ENCODE data around the gene PLA2G2C. TPM values are rescaled to one million over a fixed set of nuclear protein-coding genes. Genes with fewer than 3 reads are reported as not detected.

The PLA2G2C gene
- total and polyA plus RNA-seq, 2 experiments from 2014 or later = not detected

- DNase-seq (ENCODE audit: low read depth in 1 of 2, low spot score in 1 of 2) = no peak
- no peaks in the 10 kb centered on the region for H3K36me3 ChIP-seq
- H3K27me3 ChIP-seq = no peaks in the 10 kb centered on the region
- H3K4me1 ChIP-seq (ENCODE audit: low read depth) = no peaks in the 10 kb centered on the region
- no peak overlapping the region for H3K4me3 ChIP-seq
- TF ChIP-seq CTCF (IDR thresholded peaks at IDR 0.05; ENCODE audit: low read depth, low read length) = no peak
- H3K27ac ChIP-seq = no peak overlapping the region
- no peaks in the 10 kb centered on the region for H3K9me3 ChIP-seq (ENCODE audit: low read depth)
Measured at GRCh38 chr1:20150969-20151368, 35.3 kb downstream of the PLA2G2C start.

- TF ChIP-seq CTCF (IDR thresholded peaks at IDR 0.05; ENCODE audit: low read depth, low read length) = no peak
Measured at GRCh38 chr1:20150326-20150705, 36.0 kb downstream of the PLA2G2C start.

GRCh38 chr1:20149601-20150325, 36.6 kb downstream of the PLA2G2C start:
- Histone ChIP-seq H3K4me1 (ENCODE audit: low read depth) (no peaks in the 10 kb centered on the region), H3K27me3 (no peaks in the 10 kb centered on the region), H3K4me3 (no peak overlapping the region), H3K36me3 (no peaks in the 10 kb centered on the region), H3K9me3 (ENCODE audit: low read depth) (no peaks in the 10 kb centered on the region), H3K27ac (no peak overlapping the region)
- TF ChIP-seq CTCF (IDR thresholded peaks at IDR 0.05; ENCODE audit: low read depth, low read length) = no peak
- DNase-seq (ENCODE audit: low read depth in 1 of 2, low spot score in 1 of 2) = no peak

More at GRCh38 chr1:20150326-20150705, 36.0 kb downstream of the PLA2G2C start:
- DNase-seq (ENCODE audit: low read depth in 1 of 2, low spot score in 1 of 2) = no peak
- H3K27ac ChIP-seq = no peak overlapping the region
- H3K4me3 ChIP-seq = no peak overlapping the region
- H3K4me1 ChIP-seq (ENCODE audit: low read depth) = no peaks in the 10 kb centered on the region
- H3K36me3 ChIP-seq = no peaks in the 10 kb centered on the region
- H3K9me3 ChIP-seq (ENCODE audit: low read depth) = no peaks in the 10 kb centered on the region
- H3K27me3 ChIP-seq = no peaks in the 10 kb centered on the region

- no peaks in the 10 kb centered on the region for H3K27me3 ChIP-seq
- TF ChIP-seq CTCF (IDR thresholded peaks at IDR 0.05; ENCODE audit: low read depth, low read length) = no peak
- H3K4me1 ChIP-seq (ENCODE audit: low read depth) = no peaks in the 10 kb centered on the region
- no peak overlapping the region for H3K4me3 ChIP-seq
- no peaks in the 10 kb centered on the region for H3K36me3 ChIP-seq
- no peak overlapping the region for H3K27ac ChIP-seq
- no peaks in the 10 kb centered on the region for H3K9me3 ChIP-seq (ENCODE audit: low read depth)
- DNase-seq (ENCODE audit: low read depth in 1 of 2, low spot score in 1 of 2) = no peak
Measured at GRCh38 chr1:20148571-20149500, 37.5 kb downstream of the PLA2G2C start.

GRCh38 chr1:20147846-20148570, 38.3 kb downstream of the PLA2G2C start:
- no peak for DNase-seq (ENCODE audit: low read depth in 1 of 2, low spot score in 1 of 2)
- no peak overlapping the region for H3K4me3 ChIP-seq
- H3K27ac ChIP-seq = no peak overlapping the region
- H3K36me3 ChIP-seq = no peaks in the 10 kb centered on the region
- no peak for TF ChIP-seq CTCF (IDR thresholded peaks at IDR 0.05; ENCODE audit: low read depth, low read length)
- H3K9me3 ChIP-seq (ENCODE audit: low read depth) = no peaks in the 10 kb centered on the region
- H3K4me1 ChIP-seq (ENCODE audit: low read depth) = no peaks in the 10 kb centered on the region
- no peaks in the 10 kb centered on the region for H3K27me3 ChIP-seq
